H9 (cell line): ENCODE measurements around the gene NUMA1. TPM values are rescaled to one million over a fixed set of nuclear protein-coding genes. Genes with fewer than 3 reads are reported as not detected.

Source experiments
- DNase-seq: peaks from one replicate; pipeline ENCODE4 v3.0.0-alpha.2; 2017
- H2AFZ ChIP-seq: one replicate; pipeline ENCODE4 v1.6.1; 2013; ENCODE audit warnings: mild to moderate bottlenecking, low read length, control low read depth, moderate library complexity
- H2AK5ac ChIP-seq: 2 replicates; pipeline ENCODE4 v1.6.1; 2013; ENCODE audit warnings: low read length, control low read depth, mixed read lengths; ENCODE audit not compliant: insufficient read length
- H2BK120ac ChIP-seq: one replicate; pipeline ENCODE4 v1.6.1; 2013; ENCODE audit warnings: low read depth, mild to moderate bottlenecking, low read length, control low read depth, inconsistent platforms; ENCODE audit not compliant: poor library complexity, severe bottlenecking
- H2BK12ac ChIP-seq: 2 replicates; pipeline ENCODE4 v1.6.1; 2013; ENCODE audit warnings: low read length, control low read depth, mixed read lengths, low read depth; ENCODE audit not compliant: insufficient read length
- H2BK15ac ChIP-seq: 2 replicates; pipeline ENCODE4 v1.6.1; 2013; ENCODE audit warnings: low read depth, low read length, control low read depth
- H2BK20ac ChIP-seq: one replicate; pipeline ENCODE4 v1.6.1; 2013; ENCODE audit warnings: low read depth, mild to moderate bottlenecking, low read length, control low read depth, inconsistent platforms; ENCODE audit not compliant: poor library complexity, severe bottlenecking
- H2BK5ac ChIP-seq: 2 replicates; pipeline ENCODE4 v1.6.1; 2013; ENCODE audit warnings: low read length, control low read depth, mixed read lengths; ENCODE audit not compliant: insufficient read length
- H3K14ac ChIP-seq: 2 replicates; pipeline ENCODE4 v1.6.1; 2013; ENCODE audit warnings: low read length, control low read depth; ENCODE audit not compliant: insufficient read depth
- H3K18ac ChIP-seq: 2 replicates; pipeline ENCODE4 v1.6.1; 2013; ENCODE audit warnings: low read depth, mild to moderate bottlenecking, mixed read lengths, low read length, control low read depth; ENCODE audit not compliant: insufficient read length
- H3K23ac ChIP-seq: 2 replicates; pipeline ENCODE4 v1.6.1; 2013; ENCODE audit warnings: low read length, control low read depth, mixed read lengths, low read depth; ENCODE audit not compliant: insufficient read length
- H3K23me2 ChIP-seq: 2 replicates; pipeline ENCODE4 v1.6.1; 2013; ENCODE audit warnings: low read depth, mild to moderate bottlenecking, mixed read lengths, low read length, control low read depth; ENCODE audit not compliant: insufficient read length, poor library complexity, severe bottlenecking
- H3K27ac ChIP-seq: 2 replicates; pipeline ENCODE4 v1.5.1; 2013; ENCODE audit warnings: low read length, control low read depth, mixed read lengths, low read depth; ENCODE audit not compliant: insufficient read length
- H3K27me3 ChIP-seq: 2 replicates; pipeline ENCODE4 v1.6.1; 2013; ENCODE audit warnings: low read length, control low read depth, inconsistent platforms; ENCODE audit not compliant: insufficient read depth
- H3K4ac ChIP-seq: 2 replicates; pipeline ENCODE4 v1.6.1; 2013; ENCODE audit warnings: low read depth, mild to moderate bottlenecking, control low read depth, inconsistent platforms, low read length, moderate library complexity
- H3K4me1 ChIP-seq: 2 replicates; pipeline ENCODE4 v1.6.1; 2013; ENCODE audit warnings: low read length, control low read depth, inconsistent platforms; ENCODE audit not compliant: insufficient read depth
- H3K4me2 ChIP-seq: 2 replicates; pipeline ENCODE4 v1.6.1; 2013; ENCODE audit warnings: low read length, control low read depth, mixed read lengths; ENCODE audit not compliant: insufficient read length, insufficient read depth
- H3K56ac ChIP-seq: 2 replicates; pipeline ENCODE4 v1.6.1; 2013; ENCODE audit warnings: low read depth, mild to moderate bottlenecking, mixed read lengths, low read length, control low read depth; ENCODE audit not compliant: insufficient read length
- H3K79me1 ChIP-seq: 2 replicates; pipeline ENCODE4 v1.6.1; 2013; ENCODE audit warnings: low read depth, mild to moderate bottlenecking, moderate library complexity, low read length, control low read depth, inconsistent platforms; ENCODE audit not compliant: insufficient read depth, poor library complexity, severe bottlenecking
- H3K79me2 ChIP-seq: 2 replicates; pipeline ENCODE4 v1.6.1; 2013; ENCODE audit warnings: low read length, control low read depth, inconsistent platforms; ENCODE audit not compliant: insufficient read depth
- H3K9ac ChIP-seq: 2 replicates; pipeline ENCODE4 v1.6.1; 2013; ENCODE audit warnings: low read length, control low read depth, mixed read lengths; ENCODE audit not compliant: insufficient read length; ENCODE audit errors: extremely low read depth
- H3K9me3 ChIP-seq: one replicate; pipeline ENCODE4 v1.6.1; 2013; ENCODE audit warnings: low read depth, low read length, inconsistent platforms; ENCODE audit not compliant: control insufficient read depth
- H3T11ph ChIP-seq: one replicate; pipeline ENCODE4 v1.6.1; 2013; ENCODE audit warnings: mild to moderate bottlenecking, low read length, control low read depth, inconsistent platforms
- H4K20me1 ChIP-seq: one replicate; pipeline ENCODE4 v1.6.1; 2013; ENCODE audit not compliant: control insufficient read depth, insufficient read length, insufficient read depth
- H4K5ac ChIP-seq: 2 replicates; pipeline ENCODE4 v1.6.1; 2013; ENCODE audit warnings: low read depth, mild to moderate bottlenecking, mixed read lengths, low read length, control low read depth; ENCODE audit not compliant: insufficient read length
- H4K8ac ChIP-seq: replicated peaks from 2 replicates; pipeline ENCODE4 v1.6.1; 2013; ENCODE audit warnings: low read length, control low read depth, mixed read lengths, low read depth; ENCODE audit not compliant: insufficient read length
- H4K91ac ChIP-seq: 2 replicates; pipeline ENCODE4 v1.6.1; 2013; ENCODE audit warnings: low read depth, mild to moderate bottlenecking, moderate library complexity, mixed read lengths, low read length, control low read depth; ENCODE audit not compliant: insufficient read length
- H3K27ac Mint-ChIP-seq, 3 experiments: 2 replicates in 2 of 3; 3 replicates in 1 of 3; pipeline ENCODE4 v1.8.0; 2020 to 2021; ENCODE audit warnings: mixed read lengths in 3 of 3, mild to moderate bottlenecking in 1 of 3, moderate library complexity in 1 of 3
- H3K27me3 Mint-ChIP-seq: 2 replicates; pipeline ENCODE4 v1.8.0; 2021; ENCODE audit warnings: low read depth, mild to moderate bottlenecking, moderate library complexity, mixed read lengths
- H3K36me3 Mint-ChIP-seq, 3 experiments: 2 replicates in 2 of 3; 3 replicates in 1 of 3; pipeline ENCODE4 v1.8.0; 2020 to 2021; ENCODE audit warnings: low read depth in 3 of 3, mixed read lengths in 3 of 3; ENCODE audit not compliant: insufficient read depth in 1 of 3
- H3K4me1 Mint-ChIP-seq, 2 experiments: 2 replicates each; pipeline ENCODE4 v1.8.0; 2020; ENCODE audit warnings: mixed read lengths in 2 of 2
- H3K4me3 Mint-ChIP-seq, 2 experiments: 2 replicates in 1 of 2; 3 replicates in 1 of 2; pipeline ENCODE4 v1.8.0; 2020 to 2021; ENCODE audit warnings: mild to moderate bottlenecking in 2 of 2, mixed read lengths in 2 of 2, moderate library complexity in 1 of 2
- H3K9me3 Mint-ChIP-seq, 2 experiments: 2 replicates in 1 of 2; 3 replicates in 1 of 2; pipeline ENCODE4 v1.8.0; 2020; ENCODE audit warnings: mild to moderate bottlenecking in 2 of 2, mixed read lengths in 2 of 2, moderate library complexity in 1 of 2
- CTCF ChIP-seq: fragments of 200-600 bp; sonication (generic); conservative IDR thresholded peaks from 3 replicates; pipeline ENCODE4 v1.8.0; 2021; ENCODE audit warnings: antibody characterized with exemption, mild to moderate bottlenecking
- WGBS: extraction: QIAGEN DNeasy Blood & Tissue Kit; methylation state at CpG from one replicate; pipeline ENCODE4 v1.1.7; 2013; ENCODE audit warnings: missing lambda C conversion rate, low lambda C conversion rate, mixed read lengths; ENCODE audit not compliant: insufficient read length; ENCODE audit errors: extremely low coverage; 5-methylcytosine and 5-hydroxymethylcytosine counted together
- total RNA-seq: library from RNA; stranded (reverse); gene quantifications from 2 replicates; pipeline ENCODE4 v1.2.1, GENCODE V29; 2021

The NUMA1 gene
- total RNA-seq, 1 experiment from 2014 or later, result 136 TPM

GRCh38 chr11:71986131-71986530 lies 94.2 kb downstream of the NUMA1 start:
- Histone ChIP-seq H2BK20ac (no peak overlapping the region), H3K4me2 (no peak overlapping the region), H3K27ac (no peak overlapping the region), H4K91ac (no peak overlapping the region), H3T11ph (no peak overlapping the region), H3K9me3 (no peaks in the 10 kb centered on the region), H3K56ac (no peak overlapping the region), H3K27me3 (no peaks in the 10 kb centered on the region), H3K9ac (no peak overlapping the region), H2BK120ac (no peak overlapping the region), H3K79me1 (no peaks in the 10 kb centered on the region), H4K8ac (no peak overlapping the region), H4K20me1 (no peaks in the 10 kb centered on the region), H3K23ac (no peak overlapping the region), H3K79me2 (no peaks in the 10 kb centered on the region), H2AK5ac (no peak overlapping the region), H4K5ac (no peak overlapping the region), H2AFZ (no peak overlapping the region), H2BK5ac (no peak overlapping the region), H2BK15ac (no peak overlapping the region), H3K4ac (no peak overlapping the region), H3K18ac (no peak overlapping the region), H3K4me1 (no peaks in the 10 kb centered on the region), H2BK12ac (no peak overlapping the region), H3K23me2 (no peaks in the 10 kb centered on the region), H3K14ac (no peak overlapping the region)
- H3K4me3 Mint-ChIP-seq, result no peak overlapping the region
- DNase-seq, result no peak
- TF ChIP-seq CTCF, result no peak
- H3K4me1 Mint-ChIP-seq, result no peaks in the 10 kb centered on the region
- no peaks in the 10 kb centered on the region for H3K27me3 Mint-ChIP-seq
- H3K27ac Mint-ChIP-seq, result no peak overlapping the region; a peak in 1 of 7 replicates
- H3K9me3 Mint-ChIP-seq, result no peaks in the 10 kb centered on the region
- peaks cover 13 to 45% (median 28%) of the 10 kb centered on the region in 3 experiments for H3K36me3 Mint-ChIP-seq
- WGBS, result no CpG with 5 or more reads among the region's 2 CpGs
